SK-N-DZ (cell line): ENCODE results near the gene RPL37.
"Not testable (repeated sequence)": the region's sequence is repeated elsewhere in the genome, so short reads cannot be mapped to it uniquely, and the experiment has no call there.

Source experiments
- DNase-seq: peaks from one replicate; pipeline ENCODE4 v3.0.0-alpha.2; 2015; ENCODE audit warnings: low spot score

Gene RPL37

GRCh38 chr5:40834391-40834848 is 602 bp downstream of the RPL37 start:
- peak; percentile 13 for DNase-seq

GRCh38 chr5:40833712-40834229 is 1.3 kb downstream of the RPL37 start:
- DNase-seq, result no peak

- no peak for DNase-seq
These were observed 2.7 kb downstream of the RPL37 start for GRCh38 chr5:40832345-40832744.

GRCh38 chr5:40831346-40832210 is 3.4 kb downstream of the RPL37 start:
- DNase-seq, result no peak

GRCh38 chr5:40829748-40830533 is 5.1 kb downstream of the RPL37 start:
- no peak for DNase-seq

- peak; percentile 11 for DNase-seq
These were observed 6.0 kb downstream of the RPL37 start for GRCh38 chr5:40828690-40829661.

GRCh38 chr5:40828021-40828631 is 6.9 kb downstream of the RPL37 start:
- no peak for DNase-seq

- DNase-seq, result no peak
These were observed 7.6 kb downstream of the RPL37 start for GRCh38 chr5:40827188-40827977.

- no peak for DNase-seq
These were observed 8.4 kb downstream of the RPL37 start for GRCh38 chr5:40826489-40827187.

- DNase-seq, result not testable (repeated sequence)
These were observed 9.5 kb downstream of the RPL37 start for GRCh38 chr5:40825461-40826043.

- no peak for DNase-seq
These were observed 11.6 kb downstream of the RPL37 start for GRCh38 chr5:40823459-40823858.

GRCh38 chr5:40813698-40814281 is 21.2 kb downstream of the RPL37 start:
- DNase-seq, result no peak

GRCh38 chr5:40812125-40812524 is 22.9 kb downstream of the RPL37 start:
- DNase-seq, result no peak

- DNase-seq, result no peak
These were observed 33.1 kb downstream of the RPL37 start for GRCh38 chr5:40801771-40802562.

GRCh38 chr5:40799258-40799657 is 35.8 kb downstream of the RPL37 start:
- no peak for DNase-seq

GRCh38 chr5:40798801-40799210 is 36.2 kb downstream of the RPL37 start:
- DNase-seq, result no peak

- peak; percentile 90 for DNase-seq
These were observed 36.8 kb downstream of the RPL37 start, which contains the start of gene PRKAA1 for GRCh38 chr5:40798012-40798800. TSS of gene PRKAA1 (minus strand) at chr5:40798374. CDS start at chr5:40798189, 185 bp downstream.
